ACC112 (cell line): ENCODE results near the gene GINS2.

Source experiments
- H2AFZ ChIP-seq: fragments of 200-600 bp; sonication (generic); one replicate; pipeline ENCODE4 v1.6.0; 2017; ENCODE audit warnings: antibody characterized with exemption, low read length; ENCODE audit not compliant: unreplicated experiment
- H3K27ac ChIP-seq: fragments of 200-600 bp; sonication (generic); 2 replicates; pipeline ENCODE4 v1.5.1; 2014; ENCODE audit warnings: low read depth, mild to moderate bottlenecking, antibody characterized with exemption, low read length, moderate library complexity
- H3K27me3 ChIP-seq: fragments of 200-600 bp; sonication (generic); 2 replicates; pipeline ENCODE4 v1.6.1; 2014; ENCODE audit warnings: mild to moderate bottlenecking, antibody characterized with exemption, low read length, moderate library complexity, mixed read lengths; ENCODE audit not compliant: insufficient read depth
- H3K36me3 ChIP-seq: fragments of 200-600 bp; sonication (generic); 2 replicates; pipeline ENCODE4 v1.6.1; 2016; ENCODE audit warnings: mild to moderate bottlenecking, antibody characterized with exemption, low read length, moderate library complexity, mixed read lengths; ENCODE audit not compliant: insufficient read depth
- H3K4me1 ChIP-seq: fragments of 200-600 bp; sonication (generic); one replicate; pipeline ENCODE4 v1.6.1; 2016; ENCODE audit warnings: low read length, mixed read lengths; ENCODE audit not compliant: insufficient read depth, unreplicated experiment, control insufficient read depth
- H3K4me3 ChIP-seq: fragments of 200-600 bp; sonication (generic); 2 replicates; pipeline ENCODE4 v1.5.1; 2014; ENCODE audit warnings: mild to moderate bottlenecking, low read depth, low read length
- H3K79me2 ChIP-seq: fragments of 200-600 bp; sonication (generic); one replicate; pipeline ENCODE4 v1.6.0; 2016; ENCODE audit warnings: low read length; ENCODE audit not compliant: control insufficient read depth, unreplicated experiment, insufficient read depth

Gene GINS2

DNA sequence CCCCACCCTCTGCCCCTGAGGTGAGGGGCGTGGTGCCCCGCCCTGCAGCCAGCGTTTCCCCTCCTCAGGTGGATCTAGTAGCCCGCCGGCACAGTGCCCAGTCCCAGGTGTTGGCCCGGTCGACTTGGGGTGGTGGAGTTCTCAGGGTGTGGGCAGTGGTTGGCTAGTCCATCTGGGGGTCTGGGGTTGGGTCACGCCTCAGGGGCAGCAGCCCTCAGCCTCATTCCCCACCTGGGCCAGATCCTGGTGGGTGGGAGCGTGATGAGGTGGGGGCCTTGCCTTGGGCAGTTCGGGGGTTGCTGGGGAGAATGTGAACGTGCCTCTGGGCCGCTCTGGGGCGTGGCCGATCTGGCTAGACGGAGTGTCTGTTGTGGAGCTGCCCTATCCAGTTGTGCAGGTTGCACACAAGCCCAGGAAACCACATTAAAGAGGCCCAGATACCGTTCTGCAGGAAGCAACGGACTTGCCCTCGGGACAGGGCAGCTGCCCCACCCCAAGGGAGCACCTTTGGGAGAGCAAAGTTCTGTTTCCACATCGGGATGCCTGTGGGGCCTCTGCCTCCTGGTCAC is 43.6 kb downstream of the GINS2 start:
- H3K79me2 ChIP-seq, result no peaks in the 10 kb centered on the region
- H2AFZ ChIP-seq, result no peak overlapping the region
- no peaks in the 10 kb centered on the region for H3K27me3 ChIP-seq
- no peaks in the 10 kb centered on the region for H3K4me1 ChIP-seq
- no peak overlapping the region for H3K27ac ChIP-seq
- no peaks in the 10 kb centered on the region for H3K36me3 ChIP-seq
- no peak overlapping the region for H3K4me3 ChIP-seq

DNA sequence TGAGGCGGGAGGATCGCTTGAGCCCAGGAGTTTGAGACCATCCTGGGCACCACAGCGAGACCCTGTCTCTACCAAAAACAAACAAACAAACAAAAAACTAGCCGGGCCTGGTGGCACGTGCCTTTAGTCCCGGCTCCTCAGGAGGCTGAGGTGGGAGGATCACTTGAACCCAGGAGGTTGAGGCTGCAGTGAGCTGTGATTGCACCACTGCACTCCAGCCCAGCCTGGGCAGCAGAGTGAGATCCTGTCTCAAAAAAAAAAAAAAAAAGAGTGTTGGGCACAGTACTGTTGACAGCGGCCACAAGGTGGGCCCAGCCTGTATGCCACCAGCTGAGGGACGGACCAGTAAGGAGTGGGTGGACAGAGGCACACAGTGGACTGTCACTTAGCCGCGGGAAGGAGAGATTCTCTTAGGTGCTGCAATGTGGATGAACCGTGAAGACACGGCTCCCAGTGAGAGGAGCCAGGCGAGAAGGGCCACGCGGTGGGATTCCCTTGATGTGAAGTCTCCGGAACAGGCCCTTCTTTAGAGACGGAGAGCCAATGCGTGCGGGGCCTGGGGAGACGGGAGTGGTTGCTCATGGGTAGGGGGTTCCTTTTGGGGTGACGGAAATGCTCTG is 44.6 kb downstream of the GINS2 start:
- Histone ChIP-seq H3K27me3 (no peaks in the 10 kb centered on the region), H3K4me3 (no peak overlapping the region), H3K36me3 (no peaks in the 10 kb centered on the region), H3K79me2 (no peaks in the 10 kb centered on the region), H3K4me1 (no peaks in the 10 kb centered on the region), H2AFZ (no peak overlapping the region), H3K27ac (no peak overlapping the region)

DNA sequence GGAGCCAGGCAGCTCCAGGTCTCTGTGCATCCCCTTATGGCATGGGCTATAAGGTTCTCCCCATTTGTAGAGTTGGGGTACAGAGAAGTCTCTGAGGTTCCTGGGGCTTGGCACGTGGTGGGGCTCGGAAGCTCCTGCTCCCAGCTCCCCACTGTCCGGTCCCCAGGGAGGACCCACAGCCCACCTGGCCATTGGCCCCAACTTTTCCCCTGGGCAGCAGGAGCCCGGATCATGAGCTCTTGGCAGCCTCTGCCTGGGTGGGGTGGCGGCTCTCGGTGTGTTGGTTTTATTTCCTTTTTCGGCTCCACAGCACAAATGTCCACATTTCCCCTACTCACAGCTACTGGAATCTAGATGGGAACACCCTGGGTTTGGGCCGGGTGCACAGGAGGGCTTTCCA is 45.1 kb downstream of the GINS2 start:
- Histone ChIP-seq H3K4me3 (no peak overlapping the region), H2AFZ (no peak overlapping the region), H3K36me3 (no peaks in the 10 kb centered on the region), H3K4me1 (no peaks in the 10 kb centered on the region), H3K27me3 (no peaks in the 10 kb centered on the region), H3K79me2 (no peaks in the 10 kb centered on the region), H3K27ac (no peak overlapping the region)

DNA sequence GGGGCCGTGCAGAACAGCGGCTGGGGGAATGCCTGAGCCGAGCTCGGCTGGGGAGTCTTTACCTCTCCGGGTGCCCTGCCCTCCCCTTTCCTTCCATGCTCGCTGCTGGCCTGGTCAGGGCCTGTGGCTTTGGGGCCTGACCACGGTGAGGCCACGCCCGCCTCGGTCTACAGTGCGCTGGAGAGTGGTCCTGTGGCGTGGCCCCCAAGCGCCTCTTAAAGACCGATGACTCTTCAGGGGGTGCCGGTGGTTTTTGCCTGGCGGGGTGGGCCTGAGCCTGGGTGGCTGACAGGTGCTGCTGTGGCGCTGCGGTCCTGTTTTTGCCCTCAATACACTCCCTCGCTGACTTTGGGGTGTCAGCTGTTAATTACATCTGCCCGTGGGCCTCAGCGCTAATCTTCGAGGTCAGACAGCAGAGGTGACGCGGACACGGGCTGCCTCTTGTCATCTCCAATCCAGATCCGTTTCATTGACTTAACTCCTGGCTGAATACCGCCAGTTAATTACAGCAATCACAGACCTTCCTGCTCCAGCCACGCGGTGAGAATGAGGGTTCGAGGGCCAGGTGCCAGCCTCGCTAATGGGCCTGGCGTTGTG is 45.9 kb downstream of the GINS2 start:
- Histone ChIP-seq H2AFZ (no peak overlapping the region), H3K27ac (no peak overlapping the region), H3K4me1 (no peaks in the 10 kb centered on the region), H3K36me3 (no peaks in the 10 kb centered on the region), H3K79me2 (no peaks in the 10 kb centered on the region), H3K4me3 (no peak overlapping the region), H3K27me3 (no peaks in the 10 kb centered on the region)

DNA sequence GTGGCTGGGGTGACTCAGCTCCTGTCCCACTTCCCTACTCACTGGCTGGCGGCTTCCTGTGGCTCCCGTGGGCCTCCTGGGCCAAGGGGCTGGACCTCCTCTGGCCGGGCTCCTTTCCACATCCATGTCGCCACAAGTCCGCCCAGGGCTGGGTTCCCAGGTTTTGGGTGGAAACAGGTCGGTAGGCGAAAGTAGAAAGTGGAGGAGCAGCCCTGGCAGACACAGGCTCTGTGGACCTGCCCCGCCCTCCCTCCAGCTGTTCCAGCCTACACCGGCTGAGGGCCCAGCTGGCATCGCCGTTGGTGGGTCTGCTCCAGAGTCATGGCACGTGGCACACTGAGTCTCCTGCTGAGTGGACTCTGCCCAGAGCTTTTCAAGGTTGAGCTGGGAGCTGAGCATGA is 47.0 kb downstream of the GINS2 start:
- H3K27ac ChIP-seq, result no peak overlapping the region
- H3K4me1 ChIP-seq, result no peaks in the 10 kb centered on the region
- H3K36me3 ChIP-seq, result no peaks in the 10 kb centered on the region
- H3K4me3 ChIP-seq, result no peak overlapping the region
- H3K27me3 ChIP-seq, result no peaks in the 10 kb centered on the region
- no peak overlapping the region for H2AFZ ChIP-seq
- no peaks in the 10 kb centered on the region for H3K79me2 ChIP-seq

DNA sequence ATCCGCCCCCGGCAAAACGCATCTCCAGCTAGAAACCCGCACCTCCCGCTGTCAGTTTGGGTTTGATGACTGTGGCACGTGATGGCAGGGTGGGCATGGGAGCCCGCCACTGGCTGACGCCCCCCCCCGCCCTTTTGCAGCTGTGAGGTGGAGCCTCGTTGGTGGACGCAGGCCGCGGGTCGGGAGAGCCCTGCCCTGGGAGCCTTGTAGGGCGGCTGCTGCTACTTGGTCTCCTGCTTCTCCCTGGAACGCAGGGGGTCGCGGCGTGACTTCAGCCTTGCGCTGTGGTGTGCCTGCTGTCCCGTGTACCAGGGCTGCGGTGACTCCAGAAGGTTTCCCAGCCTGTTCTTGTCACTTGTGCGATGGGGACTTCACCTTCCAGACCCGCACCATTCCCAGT is 47.4 kb downstream of the GINS2 start:
- H2AFZ ChIP-seq, result no peak overlapping the region
- H3K27me3 ChIP-seq, result no peaks in the 10 kb centered on the region
- H3K27ac ChIP-seq, result no peak overlapping the region
- no peaks in the 10 kb centered on the region for H3K79me2 ChIP-seq
- no peaks in the 10 kb centered on the region for H3K4me1 ChIP-seq
- no peak overlapping the region for H3K4me3 ChIP-seq
- no peaks in the 10 kb centered on the region for H3K36me3 ChIP-seq

DNA sequence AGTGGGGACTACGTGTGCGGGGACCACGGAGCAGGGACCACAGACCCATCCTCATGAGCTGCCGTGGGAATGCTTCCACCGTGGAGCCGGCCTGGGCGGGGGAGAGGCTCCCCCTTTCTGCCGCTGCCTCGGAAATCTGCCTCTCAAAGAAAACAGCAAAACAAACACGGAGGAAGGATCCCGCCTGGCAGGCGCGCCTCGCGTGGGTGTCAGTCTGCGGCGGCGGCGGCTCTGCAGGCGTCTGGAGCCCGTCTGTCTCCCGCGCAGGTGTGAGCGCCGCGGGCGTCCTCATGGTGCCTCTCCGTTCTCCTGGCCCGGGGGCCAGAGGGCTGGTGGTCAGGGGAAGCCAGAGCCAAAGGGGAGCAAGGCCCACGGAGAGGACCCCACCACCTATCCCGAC is 48.2 kb downstream of the GINS2 start:
- no peaks in the 10 kb centered on the region for H3K79me2 ChIP-seq
- no peaks in the 10 kb centered on the region for H3K27me3 ChIP-seq
- H3K36me3 ChIP-seq, result no peaks in the 10 kb centered on the region

DNA sequence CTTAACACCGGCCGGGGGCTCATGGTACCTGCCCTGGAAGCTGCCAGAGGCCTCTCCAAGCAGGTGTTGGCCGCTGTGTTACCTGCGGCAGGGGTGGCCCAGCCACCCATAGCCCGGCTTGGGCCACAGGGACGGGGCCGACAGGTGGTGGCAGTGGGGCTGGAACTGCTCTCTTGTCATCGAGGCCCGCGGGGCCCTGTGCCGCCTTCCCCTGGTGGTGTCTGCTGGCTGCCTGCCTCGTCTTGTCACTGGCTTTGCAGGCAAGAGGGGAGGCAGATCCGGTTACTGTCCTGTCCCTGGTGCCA is 48.5 kb downstream of the GINS2 start:
- no peaks in the 10 kb centered on the region for H3K79me2 ChIP-seq

More for the DNA sequence above, 48.2 kb downstream of the GINS2 start:
- Histone ChIP-seq H3K27ac (no peak overlapping the region), H2AFZ (no peak overlapping the region), H3K4me3 (no peak overlapping the region), H3K4me1 (no peaks in the 10 kb centered on the region)

DNA sequence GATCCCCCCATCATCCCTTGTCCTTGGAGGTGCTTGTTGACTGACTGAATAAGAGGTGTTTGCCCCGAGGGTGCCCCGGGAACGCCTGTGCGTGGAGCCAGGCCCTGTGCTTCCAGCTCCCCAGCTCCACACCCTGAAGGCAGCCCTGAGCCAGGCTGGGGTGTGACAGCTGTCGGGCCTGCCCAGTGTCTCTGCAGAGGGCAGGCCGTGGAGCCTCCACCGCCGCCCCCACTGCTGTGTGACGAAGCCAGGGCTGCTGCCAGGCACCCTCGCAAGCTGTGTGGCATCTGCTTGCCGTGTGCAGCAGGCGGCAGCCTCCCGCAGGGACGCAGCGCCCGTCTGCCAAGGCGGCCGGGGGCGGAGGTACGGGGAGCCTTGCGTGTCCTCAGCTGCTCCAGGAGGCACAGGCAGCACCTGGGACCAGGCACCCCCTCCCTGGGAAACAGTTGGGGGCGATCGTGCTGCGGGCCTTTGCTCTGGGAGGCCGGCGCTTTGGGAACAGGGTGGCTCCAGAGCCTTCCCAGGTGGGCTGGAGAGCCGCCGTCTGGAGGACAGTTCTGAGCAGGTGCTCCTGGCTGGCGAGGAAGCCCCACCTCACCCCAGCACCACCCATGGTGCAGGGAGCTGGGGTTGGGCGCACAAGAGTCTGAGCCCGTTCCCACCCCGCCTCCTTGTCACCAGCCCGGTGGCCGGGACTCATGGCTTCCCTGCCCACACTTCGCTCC is 49.1 kb downstream of the GINS2 start:
- Histone ChIP-seq H3K27ac (no peak overlapping the region), H3K4me1 (no peaks in the 10 kb centered on the region), H3K36me3 (no peaks in the 10 kb centered on the region), H3K79me2 (no peaks in the 10 kb centered on the region), H3K27me3 (no peaks in the 10 kb centered on the region), H3K4me3 (no peak overlapping the region), H2AFZ (no peak overlapping the region)

More for the DNA sequence above, 48.5 kb downstream of the GINS2 start:
- Histone ChIP-seq H2AFZ (no peak overlapping the region), H3K27me3 (no peaks in the 10 kb centered on the region), H3K36me3 (no peaks in the 10 kb centered on the region), H3K4me3 (no peak overlapping the region), H3K27ac (no peak overlapping the region), H3K4me1 (no peaks in the 10 kb centered on the region)

DNA sequence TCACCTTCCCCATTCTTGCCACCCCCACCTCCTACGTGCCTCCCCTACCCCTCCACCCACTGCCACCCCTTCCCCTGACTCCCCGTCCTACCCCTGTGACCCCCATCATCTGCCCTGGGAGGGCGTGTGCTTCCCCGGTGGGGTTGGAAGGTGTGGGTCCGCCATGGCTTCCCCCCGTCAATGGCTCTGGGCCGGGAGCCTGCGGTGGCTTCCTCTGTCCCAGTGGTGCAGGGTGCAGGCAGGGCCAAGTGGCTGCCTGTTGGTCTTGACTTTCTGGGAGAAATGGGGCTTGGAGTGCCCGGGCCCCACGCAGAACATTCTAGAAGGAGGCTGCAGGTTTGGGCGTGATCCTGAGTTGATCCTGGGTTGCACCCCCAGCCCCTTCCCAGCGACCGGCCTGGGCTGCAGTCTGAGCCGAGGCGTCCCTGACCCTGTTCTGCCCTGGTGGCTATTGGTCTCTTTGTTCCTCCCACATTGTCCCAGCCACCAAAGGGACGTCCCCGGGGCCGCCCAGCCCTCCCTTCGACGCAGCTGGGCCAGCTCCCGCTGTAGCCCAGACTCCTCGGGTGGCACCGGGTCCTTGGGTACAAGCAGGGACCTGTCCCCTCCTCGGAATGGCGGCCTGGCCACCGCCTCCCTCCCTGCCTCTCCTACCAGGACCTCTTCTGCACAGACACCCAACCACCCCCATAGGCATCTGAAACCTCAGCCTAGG is 49.9 kb downstream of the GINS2 start:
- Histone ChIP-seq H3K27me3 (no peaks in the 10 kb centered on the region), H3K4me1 (no peaks in the 10 kb centered on the region), H2AFZ (no peak overlapping the region), H3K4me3 (no peak overlapping the region), H3K79me2 (no peaks in the 10 kb centered on the region), H3K27ac (no peak overlapping the region), H3K36me3 (no peaks in the 10 kb centered on the region)
